ENCODE results near the gene USP26. TPM values are rescaled to one million over a fixed set of nuclear protein-coding genes. Genes with fewer than 3 reads are reported as not detected.

Gene USP26
- total RNA-seq, 1 donor from 2014 or later = not detected

DNA sequence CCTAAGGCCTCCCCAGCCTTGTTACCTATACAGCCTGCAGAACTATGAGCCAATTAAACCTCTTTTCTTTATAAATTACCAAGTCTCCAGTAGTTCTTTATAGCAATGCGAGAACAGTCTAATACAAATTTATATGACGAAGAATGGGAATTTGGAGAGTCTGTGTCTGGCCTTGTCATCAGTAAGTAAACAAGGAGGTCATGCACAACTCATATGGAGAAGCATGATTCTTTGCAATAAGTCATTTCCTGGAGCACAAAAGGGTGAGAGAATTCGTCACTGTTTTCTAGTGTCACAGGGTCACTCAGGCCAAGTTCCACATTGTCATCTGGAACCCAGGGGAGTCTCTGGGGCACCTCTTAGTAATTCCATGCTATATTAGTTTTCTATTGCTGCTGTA is 89.5 kb downstream of the USP26 start:
- no peaks in the 10 kb centered on the region for H3K4me1 ChIP-seq
- H3K36me3 ChIP-seq = no peaks in the 10 kb centered on the region
- intact Hi-C loops (cut with DNase I) = no loop called here
- no peak overlapping the region for H3K4me3 ChIP-seq
- no peaks in the 10 kb centered on the region for H3K9me3 ChIP-seq
- H3K27ac ChIP-seq = no peak overlapping the region
- H3K27me3 ChIP-seq = no peaks in the 10 kb centered on the region
- DNase-seq (no peak), ATAC-seq (no peak)
- TF ChIP-seq CTCF (IDR thresholded peaks at IDR 0.05) = no peak

DNA sequence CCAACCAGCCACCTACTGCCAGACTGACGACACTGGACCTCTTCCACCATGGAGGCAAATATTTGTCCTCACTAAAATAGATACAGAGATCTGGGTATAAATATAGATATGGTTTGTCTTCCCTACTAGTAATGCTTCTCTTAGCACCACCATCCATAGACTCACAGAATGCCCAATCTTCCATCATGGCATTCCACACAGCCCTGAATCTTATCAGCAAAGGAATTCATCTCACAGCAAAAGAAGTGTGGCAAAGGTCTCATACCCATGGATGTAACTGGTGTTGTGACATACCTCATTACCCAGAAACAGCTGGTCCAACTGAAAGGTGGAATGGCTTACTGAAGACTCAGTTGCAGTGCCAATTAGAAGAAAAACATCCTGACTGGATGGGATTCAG is 91.3 kb downstream of the USP26 start:
- Histone ChIP-seq H3K4me1 (no peaks in the 10 kb centered on the region), H3K27me3 (no peaks in the 10 kb centered on the region), H3K4me3 (no peak overlapping the region), H3K9me3 (no peaks in the 10 kb centered on the region), H3K36me3 (no peaks in the 10 kb centered on the region), H3K27ac (no peak overlapping the region)
- TF ChIP-seq CTCF (IDR thresholded peaks at IDR 0.05) = no peak
- DNase-seq = no peak
- intact Hi-C loops (cut with DNase I) = no loop called here
- ATAC-seq = no peak

DNA sequence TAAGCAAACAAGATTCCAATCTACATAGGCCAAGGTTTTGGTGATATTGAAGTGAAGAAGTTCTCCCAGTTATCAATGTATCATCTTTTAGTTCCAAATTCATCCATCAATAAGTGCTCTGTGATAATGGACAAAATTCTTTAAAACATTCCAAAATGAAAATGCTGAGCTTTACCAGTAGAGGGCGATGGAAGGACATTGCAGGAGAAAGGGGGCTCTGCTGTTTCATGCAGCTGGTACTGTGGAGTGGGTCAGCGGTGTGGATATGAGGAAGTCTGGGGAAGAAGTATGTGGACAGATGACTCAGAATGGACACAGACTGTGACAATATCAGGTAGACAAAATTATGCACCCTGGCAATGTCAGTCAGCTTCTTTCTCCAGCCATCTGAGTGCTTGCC is 91.9 kb downstream of the USP26 start:
- peak; percentile 42 for TF ChIP-seq CTCF (IDR thresholded peaks at IDR 0.05)
- no peak overlapping the region for H3K4me3 ChIP-seq
- intact Hi-C loops (cut with DNase I) = no loop called here
- H3K9me3 ChIP-seq = no peaks in the 10 kb centered on the region
- no peaks in the 10 kb centered on the region for H3K4me1 ChIP-seq
- no peaks in the 10 kb centered on the region for H3K36me3 ChIP-seq
- ATAC-seq (peak; percentile 51), DNase-seq (no peak)
- H3K27me3 ChIP-seq = no peaks in the 10 kb centered on the region
- H3K27ac ChIP-seq = no peak overlapping the region

DNA sequence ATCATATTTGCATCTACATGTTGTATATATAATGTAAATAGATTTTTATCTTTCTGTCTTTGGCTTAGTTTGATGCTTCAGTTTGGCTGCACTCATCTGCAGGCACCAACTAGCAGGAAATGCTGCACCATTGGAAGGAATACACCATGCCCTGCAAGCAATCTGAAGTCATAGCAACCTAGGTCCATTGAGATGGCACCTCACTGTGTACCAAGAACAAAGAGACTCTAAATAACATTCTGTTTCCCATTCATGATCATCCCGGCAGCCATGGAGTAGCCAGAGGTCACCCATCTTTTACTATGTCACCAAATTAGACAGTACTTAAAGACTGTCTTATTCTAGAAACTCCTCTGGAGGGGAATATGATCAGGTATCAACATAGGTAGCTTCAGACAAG is 97.7 kb downstream of the USP26 start:
- Histone ChIP-seq H3K27me3 (no peaks in the 10 kb centered on the region), H3K4me3 (no peak overlapping the region), H3K9me3 (no peaks in the 10 kb centered on the region), H3K27ac (no peak overlapping the region), H3K36me3 (no peaks in the 10 kb centered on the region), H3K4me1 (no peaks in the 10 kb centered on the region)
- DNase-seq (no peak), ATAC-seq (no peak)
- TF ChIP-seq CTCF (IDR thresholded peaks at IDR 0.05) = no peak
- intact Hi-C loops (cut with DNase I) = no loop called here

DNA sequence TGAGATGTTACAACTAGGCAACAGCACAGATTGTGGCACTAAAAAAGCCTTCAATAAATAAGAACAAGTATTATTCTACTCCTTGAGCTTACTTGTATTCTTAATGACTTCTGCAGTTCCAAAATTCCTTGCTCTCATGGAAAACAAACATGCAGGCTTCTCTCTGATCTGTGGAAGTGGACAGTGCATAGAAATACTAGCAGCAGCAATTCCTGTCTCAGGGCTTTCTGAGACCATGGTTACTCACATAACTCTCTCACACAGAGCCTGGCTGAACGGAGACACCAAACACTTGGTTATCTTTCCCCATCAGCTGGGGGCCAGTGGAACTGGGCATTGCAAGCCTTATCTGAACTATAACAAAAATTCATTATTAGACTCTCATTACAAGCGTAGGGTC is 106.1 kb downstream of the USP26 start:
- H3K4me1 ChIP-seq = no peaks in the 10 kb centered on the region
- no peaks in the 10 kb centered on the region for H3K9me3 ChIP-seq
- no peaks in the 10 kb centered on the region for H3K36me3 ChIP-seq
- H3K27me3 ChIP-seq = no peaks in the 10 kb centered on the region
- ATAC-seq = no peak
- no peak overlapping the region for H3K4me3 ChIP-seq
- no peak overlapping the region for H3K27ac ChIP-seq
- DNase-seq = no peak
- TF ChIP-seq CTCF (IDR thresholded peaks at IDR 0.05) = no peak
- intact Hi-C loops (cut with DNase I) = no loop called here

- no peak for TF ChIP-seq CTCF (IDR thresholded peaks at IDR 0.05)
- Histone ChIP-seq H3K4me3 (no peak overlapping the region), H3K4me1 (no peaks in the 10 kb centered on the region), H3K9me3 (no peaks in the 10 kb centered on the region), H3K27me3 (no peaks in the 10 kb centered on the region), H3K36me3 (no peaks in the 10 kb centered on the region), H3K27ac (no peak overlapping the region)
- DNase-seq (no peak), ATAC-seq (no peak)
- intact Hi-C loops (cut with DNase I) = no loop called here
Measured at GRCh38 chrX:132986556-132986955, 110.4 kb downstream of the USP26 start.

Measured in upper lobe of right lung (tissue), 1 donor.